ENCODE results near the gene MRPS7.
"Not testable (repeated sequence)": the region's sequence is repeated elsewhere in the genome, so short reads cannot be mapped to it uniquely, and the experiment has no call there.

The MRPS7 gene

GRCh38 chr17:75245011-75245410 is 16.7 kb upstream of the MRPS7 start:
- DNase-seq: no peak

- no peak for DNase-seq
Observed at GRCh38 chr17:75246404-75246803, 15.3 kb upstream of the MRPS7 start.

- DNase-seq: no peak
Observed at GRCh38 chr17:75249564-75249963, 12.1 kb upstream of the MRPS7 start.

GRCh38 chr17:75250009-75250471 is 11.6 kb upstream of the MRPS7 start:
- DNase-seq: peak; percentile 37

- DNase-seq: no peak
Observed at GRCh38 chr17:75252039-75252816, 9.5 kb upstream of the MRPS7 start.

GRCh38 chr17:75255954-75256698 is 5.6 kb upstream of the MRPS7 start:
- not testable (repeated sequence) for DNase-seq

GRCh38 chr17:75257228-75257627 is 4.5 kb upstream of the MRPS7 start:
- not testable (repeated sequence) for DNase-seq

- no peak for DNase-seq
Observed at GRCh38 chr17:75260641-75261335, 891 bp upstream of the MRPS7 start.

GRCh38 chr17:75262112-75262606 is 480 bp downstream of the MRPS7 start:
- no peak for DNase-seq

GRCh38 chr17:75263055-75263454 is 1.4 kb downstream of the MRPS7 start:
- DNase-seq: no peak

GRCh38 chr17:75265614-75266315 is 4.1 kb downstream of the MRPS7 start:
- DNase-seq: no peak

- DNase-seq: no peak
Observed at GRCh38 chr17:75266316-75267152, 4.9 kb downstream of the MRPS7 start.

GRCh38 chr17:75267153-75267410 is 5.4 kb downstream of the MRPS7 start:
- DNase-seq: no peak

- DNase-seq: no peak
Observed at GRCh38 chr17:75267411-75268232, 5.9 kb downstream of the MRPS7 start.

GRCh38 chr17:75269844-75270217 is 8.2 kb downstream of the MRPS7 start:
- DNase-seq: no peak

- DNase-seq: peak; percentile 33
Observed at GRCh38 chr17:75270218-75270965, 8.7 kb downstream of the MRPS7 start.

- no peak for DNase-seq
Observed at GRCh38 chr17:75270966-75271232, 9.2 kb downstream of the MRPS7 start, which contains the start of gene MIF4GD. MIF4GD (minus strand) TSS chr17:75271231; CDS start chr17:75270195, 1,036 bp downstream.

GRCh38 chr17:75271233-75271954 is 9.7 kb downstream of the MRPS7 start:
- peak; percentile 87 for DNase-seq

- no peak for DNase-seq
Observed at GRCh38 chr17:75271955-75272847, 10.5 kb downstream of the MRPS7 start.

Data from activated gamma-delta T cell treated with Interleukin-2 at 50 U/mL for 16 hours (primary cell).